Dermis blood vessel endothelial cell (primary cell): ENCODE measurements around the gene ARID5A. TPM values are rescaled to one million over a fixed set of nuclear protein-coding genes. Genes with fewer than 3 reads are reported as not detected.
A peak's percentile ranks its signal among the peaks of the same experiment; 100 is the strongest.
"Not testable (repeated sequence)": the region's sequence is repeated elsewhere in the genome, so short reads cannot be mapped to it uniquely, and the experiment has no call there.

Source experiments
- DNase-seq: peaks from one replicate; pipeline ENCODE4 v3.0.0; 2010
- total RNA-seq: library from RNA; depleted of rRNA; stranded (reverse); fragments of >200 nt; gene quantifications from 2 replicates; pipeline ENCODE4 v1.2.3, GENCODE V29; 2014

The ARID5A gene, protein sequence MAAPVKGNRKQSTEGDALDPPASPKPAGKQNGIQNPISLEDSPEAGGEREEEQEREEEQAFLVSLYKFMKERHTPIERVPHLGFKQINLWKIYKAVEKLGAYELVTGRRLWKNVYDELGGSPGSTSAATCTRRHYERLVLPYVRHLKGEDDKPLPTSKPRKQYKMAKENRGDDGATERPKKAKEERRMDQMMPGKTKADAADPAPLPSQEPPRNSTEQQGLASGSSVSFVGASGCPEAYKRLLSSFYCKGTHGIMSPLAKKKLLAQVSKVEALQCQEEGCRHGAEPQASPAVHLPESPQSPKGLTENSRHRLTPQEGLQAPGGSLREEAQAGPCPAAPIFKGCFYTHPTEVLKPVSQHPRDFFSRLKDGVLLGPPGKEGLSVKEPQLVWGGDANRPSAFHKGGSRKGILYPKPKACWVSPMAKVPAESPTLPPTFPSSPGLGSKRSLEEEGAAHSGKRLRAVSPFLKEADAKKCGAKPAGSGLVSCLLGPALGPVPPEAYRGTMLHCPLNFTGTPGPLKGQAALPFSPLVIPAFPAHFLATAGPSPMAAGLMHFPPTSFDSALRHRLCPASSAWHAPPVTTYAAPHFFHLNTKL
- 11.4 and 15.4 TPM in 2 replicates for total RNA-seq

DNA sequence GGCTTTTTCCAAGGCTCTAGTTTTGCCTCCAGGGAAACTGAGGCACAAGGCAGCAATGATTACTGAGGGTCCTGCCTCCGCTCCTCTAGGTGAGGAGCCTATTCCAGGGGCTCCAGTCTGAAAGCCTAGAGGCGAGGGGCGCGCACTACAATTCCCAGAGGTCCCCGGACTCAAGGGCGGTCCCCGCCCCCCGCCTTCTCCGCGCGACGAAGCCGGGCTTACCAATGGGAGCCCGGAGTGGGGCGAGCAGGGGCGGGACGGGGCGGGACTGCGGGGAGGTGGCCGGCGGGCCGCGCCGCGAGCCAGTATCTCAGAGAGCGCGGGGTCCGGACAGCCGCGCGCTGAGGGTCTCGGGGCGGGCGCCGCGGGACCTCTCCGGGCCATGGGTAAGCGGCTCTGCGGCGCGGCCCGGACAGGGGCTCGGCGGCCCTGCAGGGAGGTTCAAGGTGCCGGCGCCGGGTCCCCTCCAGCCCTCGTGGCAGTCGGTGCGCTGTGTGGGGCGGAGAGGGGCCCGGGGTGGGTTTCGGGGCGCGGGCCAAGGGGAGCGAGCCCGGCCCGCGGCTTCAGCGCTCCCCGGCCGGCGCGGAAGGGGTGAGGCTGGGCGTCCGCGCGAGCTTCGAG is at the start of gene ARID5A:
ARID5A (plus strand) TSS at position 308 of the 621 bp plus-strand sequence; CDS start at position 383, 75 bp downstream.
- peak; percentile 94 for DNase-seq

DNA sequence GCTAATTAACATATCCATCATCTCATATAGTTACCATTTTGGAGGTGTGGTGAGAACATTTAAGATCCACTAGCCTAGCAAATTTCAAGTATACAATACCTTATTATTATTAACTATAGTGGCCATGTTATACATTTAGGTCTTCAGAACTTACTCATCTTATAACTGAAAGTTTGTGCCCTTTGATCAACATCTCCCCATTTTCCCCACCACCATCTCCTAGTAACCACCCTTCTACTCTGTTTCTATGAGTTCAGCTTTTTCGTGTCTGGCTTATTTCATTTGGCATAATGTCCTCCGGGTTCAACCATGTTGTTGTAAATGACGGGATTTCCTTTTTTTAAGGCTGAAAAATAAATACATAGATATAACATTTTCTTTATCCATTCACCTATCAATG is 47.3 kb upstream of the ARID5A start:
- DNase-seq = no peak

DNA sequence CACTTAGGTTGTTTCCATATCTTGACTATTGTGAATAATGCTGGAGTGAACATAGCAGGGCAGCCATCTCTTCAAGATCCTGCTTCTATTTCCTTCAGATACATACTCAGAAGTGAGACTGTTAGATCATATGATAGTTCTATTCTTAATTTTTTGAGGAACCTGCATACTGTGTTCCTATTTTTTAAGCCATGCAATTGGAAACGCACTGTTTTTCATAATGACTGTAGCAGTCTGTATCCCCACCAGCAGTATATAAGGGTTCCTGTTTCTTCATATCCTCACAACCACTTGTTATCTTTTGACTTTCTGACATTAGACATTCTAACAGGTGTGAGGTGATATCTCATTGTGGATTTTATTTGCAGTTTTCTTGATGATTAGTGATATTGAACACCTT is 46.9 kb upstream of the ARID5A start:
- DNase-seq = no peak

DNA sequence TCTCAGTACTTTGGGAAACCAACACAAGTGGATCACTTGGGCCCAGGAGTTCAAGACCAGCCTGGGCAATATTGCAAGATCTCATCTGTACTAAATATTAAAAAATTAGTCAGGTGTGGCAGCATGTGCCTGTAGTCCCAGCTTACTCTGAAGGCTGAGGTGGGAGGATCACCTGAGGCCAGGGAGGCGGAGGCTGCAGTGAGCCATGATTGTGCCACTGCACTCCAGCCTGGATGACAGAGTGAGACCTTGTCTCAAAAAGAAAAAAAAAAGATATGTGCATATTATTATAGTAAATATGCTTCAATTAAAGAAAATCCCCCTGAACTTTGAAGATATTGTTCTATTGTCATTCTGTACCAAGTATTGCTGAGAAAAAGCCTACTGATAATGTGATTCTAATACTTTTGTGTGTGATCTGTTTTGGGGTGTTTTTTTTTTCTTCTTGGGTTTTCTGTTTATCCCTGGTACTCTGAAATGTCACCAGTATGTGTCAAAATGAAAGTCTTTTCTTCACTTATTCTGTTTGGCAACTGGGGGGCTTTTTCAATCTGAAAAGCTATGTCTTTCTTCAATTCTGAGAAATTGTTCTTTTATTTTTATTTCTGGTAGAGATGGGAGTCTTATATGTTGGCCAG is 44.6 kb upstream of the ARID5A start:
- DNase-seq = no peak

DNA sequence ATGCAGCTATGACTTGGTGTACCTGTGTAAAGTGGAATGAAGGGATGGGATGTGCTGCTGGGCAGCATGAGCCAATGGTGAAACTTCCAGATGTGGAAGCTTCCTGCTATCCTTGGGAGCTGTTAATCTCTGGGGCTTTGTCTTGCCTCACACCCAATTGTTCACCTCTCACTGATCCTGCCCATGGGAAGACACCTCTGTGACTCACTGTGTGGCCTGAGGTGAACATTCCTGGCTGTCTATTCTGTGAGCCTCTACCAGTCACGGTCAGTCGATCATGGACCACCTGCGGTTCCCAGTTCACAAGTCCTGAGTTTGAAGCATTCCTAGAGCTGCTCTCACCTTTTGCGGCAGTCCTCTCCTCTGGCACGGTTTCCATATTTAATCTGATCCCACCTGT is 43.5 kb upstream of the ARID5A start:
- DNase-seq = no peak

DNA sequence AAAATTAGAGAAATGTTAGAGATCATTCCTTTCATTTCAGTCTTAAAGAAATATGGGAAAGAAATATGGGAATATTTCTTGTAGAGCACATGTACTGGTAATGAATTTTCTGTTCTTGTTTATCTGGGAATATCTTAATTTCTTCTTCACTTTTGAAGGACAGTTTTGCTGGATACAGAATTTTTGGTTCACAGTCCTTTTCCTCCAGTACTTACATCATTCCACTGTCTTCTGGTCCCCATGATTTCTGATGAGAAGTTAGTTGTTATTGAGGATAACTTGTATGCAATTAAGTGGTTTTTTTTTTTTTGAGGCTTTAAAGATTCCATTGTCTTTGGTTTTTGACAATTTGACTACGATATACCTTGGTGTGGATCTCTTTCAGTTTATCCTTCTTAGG is 42.4 kb upstream of the ARID5A start:
- DNase-seq = no peak

DNA sequence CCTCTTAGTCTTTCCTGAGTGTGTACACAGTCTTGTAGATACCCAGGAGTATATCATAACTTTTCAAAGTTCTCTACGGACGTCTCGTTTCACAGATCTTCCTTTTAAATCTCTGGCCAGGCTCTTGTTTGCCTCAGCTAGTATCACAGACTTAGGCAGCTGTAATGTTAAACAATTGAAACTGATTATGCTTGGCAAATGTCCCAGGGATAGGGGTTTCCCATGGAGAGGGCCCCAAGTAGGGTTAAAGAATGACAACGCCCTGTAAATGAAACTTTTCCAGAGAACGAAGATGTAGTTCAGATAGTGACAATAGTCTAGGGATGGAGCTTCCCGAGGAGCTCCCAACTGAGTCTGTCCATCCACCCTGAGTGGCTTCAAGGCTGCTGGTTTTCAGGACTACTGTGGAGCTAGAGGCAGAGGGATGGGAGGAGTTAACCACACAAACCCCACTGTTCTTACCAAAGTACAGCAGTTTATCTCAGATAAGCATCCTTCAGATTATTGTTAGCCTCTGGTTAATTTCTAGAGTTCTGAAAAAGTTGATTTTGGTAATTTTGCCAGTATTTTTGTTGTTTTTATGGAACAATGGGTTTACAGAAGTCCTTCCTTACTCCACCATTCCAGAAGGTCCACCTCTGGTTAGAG is 40.4 kb upstream of the ARID5A start:
- peak; percentile 69 for DNase-seq

DNA sequence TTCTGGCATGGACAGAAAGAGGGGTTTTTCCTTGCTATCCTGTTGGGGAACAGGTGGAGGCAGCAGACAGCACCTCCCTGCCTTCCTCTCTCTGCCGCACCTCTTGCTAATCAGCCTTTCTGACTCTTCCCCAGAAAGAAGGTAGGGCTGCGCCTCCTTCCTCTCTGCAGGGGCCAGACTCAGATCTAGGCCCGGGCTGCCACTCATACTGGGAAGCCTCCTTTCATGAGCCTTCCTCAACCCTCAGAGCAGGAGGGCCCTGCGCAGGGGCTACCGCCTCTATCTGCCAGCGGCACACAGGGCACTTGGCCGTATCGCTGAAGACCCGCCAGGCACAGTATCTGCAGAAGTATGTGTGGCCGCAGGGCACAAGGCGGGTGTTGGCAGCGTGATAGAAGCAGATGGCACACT is 38.5 kb upstream of the ARID5A start:
- no peak for DNase-seq

DNA sequence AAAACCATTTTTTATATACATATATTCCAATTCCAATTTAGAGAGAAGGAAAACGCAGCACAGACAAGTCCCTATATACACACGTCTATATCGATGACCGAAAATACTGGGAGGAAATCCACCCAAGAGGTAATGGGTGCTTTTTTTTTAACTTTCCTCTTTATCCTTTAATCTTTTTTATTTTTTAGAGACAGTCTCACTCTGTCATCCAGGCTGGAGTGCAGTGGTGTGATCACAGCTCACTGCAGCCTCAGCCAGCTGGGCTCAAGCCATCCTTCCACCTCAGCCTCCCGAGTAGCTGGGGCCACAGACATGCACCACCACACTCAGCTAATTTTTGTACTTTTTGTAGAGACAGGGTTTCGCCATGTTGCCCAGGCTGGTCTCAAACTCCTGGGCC is 37.9 kb upstream of the ARID5A start:
- DNase-seq = not testable (repeated sequence)

DNA sequence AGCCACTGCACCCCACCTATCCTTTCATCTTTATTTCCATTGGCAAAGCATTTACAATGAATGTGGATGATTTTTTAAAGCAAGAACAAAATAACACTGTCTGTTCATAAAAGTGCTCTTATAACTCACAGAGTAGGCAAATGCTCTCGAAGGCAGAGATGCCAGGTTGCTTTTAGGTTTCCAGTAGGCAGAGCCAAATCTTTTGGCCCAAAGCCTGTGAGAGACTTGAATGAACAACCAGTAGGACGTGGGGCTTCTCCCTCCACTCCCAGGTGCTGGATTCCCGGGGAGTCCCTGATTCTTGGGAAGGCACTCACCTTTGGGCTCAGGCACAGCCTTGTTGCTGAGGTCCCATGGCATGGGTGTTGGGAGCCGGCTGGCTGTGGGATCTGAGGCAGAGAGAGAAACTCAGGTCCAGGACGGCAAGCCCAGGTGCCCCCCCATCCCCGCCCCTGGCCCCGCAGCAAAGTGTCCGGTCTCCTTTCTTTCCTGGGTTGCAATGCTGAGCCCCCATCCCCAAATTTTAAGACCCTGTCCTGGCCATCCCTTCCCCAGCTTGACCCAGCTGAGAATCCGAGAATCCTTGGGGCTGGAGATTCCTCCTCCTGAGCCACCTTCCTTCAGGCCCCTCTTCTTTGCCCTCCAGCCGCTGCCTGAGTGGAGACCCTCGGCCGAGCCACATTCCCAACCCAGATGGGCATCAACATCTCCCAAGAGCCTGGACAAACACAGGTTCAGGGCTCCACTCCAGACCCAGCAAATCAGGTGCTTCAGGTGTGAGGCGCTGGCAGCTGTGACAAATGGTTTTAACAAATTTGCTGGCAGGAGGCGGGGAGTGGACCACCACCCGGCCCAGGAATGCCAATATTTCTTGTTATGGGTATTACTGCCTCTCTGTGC is 37.2 kb upstream of the ARID5A start:
- no peak for DNase-seq

DNA sequence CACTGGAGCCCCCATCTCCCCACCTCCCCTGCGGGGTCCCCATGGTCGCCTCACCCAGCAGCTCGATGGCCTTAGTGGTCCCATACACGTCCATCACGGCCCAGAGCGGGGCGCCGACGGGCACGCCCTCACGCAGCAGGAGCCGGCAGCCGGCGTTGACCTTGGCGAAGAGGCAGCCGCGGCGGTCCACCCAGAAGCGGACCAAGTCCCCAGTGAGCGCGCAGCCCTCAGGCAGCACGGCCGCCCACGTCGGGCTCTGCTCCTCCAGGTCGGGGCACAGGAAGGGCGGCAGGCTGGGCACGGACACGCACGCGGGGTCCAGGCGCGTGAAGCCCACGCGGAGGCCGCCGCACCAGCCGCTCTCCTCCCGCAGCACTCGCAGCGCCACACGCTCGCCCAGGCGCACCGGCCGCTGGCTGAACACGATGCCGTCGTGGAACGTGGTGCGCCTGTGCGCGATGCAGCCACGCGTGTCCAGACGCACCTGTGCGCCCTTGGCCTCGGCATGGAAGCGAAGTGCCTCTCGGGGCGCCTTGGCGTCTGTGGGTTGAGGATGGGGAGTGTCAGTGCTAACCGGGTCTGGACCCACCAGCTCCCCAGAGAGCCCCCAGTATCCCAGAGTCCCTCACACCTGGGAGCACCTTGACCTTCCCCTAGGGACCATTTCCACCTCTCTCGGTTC is 36.0 kb upstream of the ARID5A start:
- DNase-seq = no peak

DNA sequence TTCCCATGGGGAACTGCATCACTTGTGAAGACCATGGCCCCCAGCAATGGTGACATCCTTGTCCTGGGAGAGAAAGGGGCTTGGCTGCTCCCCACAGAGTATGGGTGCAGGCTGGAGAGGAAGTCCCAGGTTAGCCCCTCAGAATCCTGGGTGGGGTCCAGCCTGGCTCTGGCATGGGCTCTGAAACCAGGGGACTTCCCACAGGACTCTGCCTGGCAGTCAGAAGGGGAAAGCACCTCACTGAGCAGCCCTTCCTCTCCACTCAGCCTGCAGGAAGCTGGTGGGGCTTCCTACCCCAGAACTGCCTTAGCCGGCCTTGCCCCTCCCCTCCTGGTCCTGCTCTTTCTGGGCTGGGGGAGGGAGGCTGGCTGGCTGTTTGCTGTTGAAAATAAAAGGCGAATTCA is 35.1 kb upstream of the ARID5A start:
- DNase-seq = peak; percentile 56

DNA sequence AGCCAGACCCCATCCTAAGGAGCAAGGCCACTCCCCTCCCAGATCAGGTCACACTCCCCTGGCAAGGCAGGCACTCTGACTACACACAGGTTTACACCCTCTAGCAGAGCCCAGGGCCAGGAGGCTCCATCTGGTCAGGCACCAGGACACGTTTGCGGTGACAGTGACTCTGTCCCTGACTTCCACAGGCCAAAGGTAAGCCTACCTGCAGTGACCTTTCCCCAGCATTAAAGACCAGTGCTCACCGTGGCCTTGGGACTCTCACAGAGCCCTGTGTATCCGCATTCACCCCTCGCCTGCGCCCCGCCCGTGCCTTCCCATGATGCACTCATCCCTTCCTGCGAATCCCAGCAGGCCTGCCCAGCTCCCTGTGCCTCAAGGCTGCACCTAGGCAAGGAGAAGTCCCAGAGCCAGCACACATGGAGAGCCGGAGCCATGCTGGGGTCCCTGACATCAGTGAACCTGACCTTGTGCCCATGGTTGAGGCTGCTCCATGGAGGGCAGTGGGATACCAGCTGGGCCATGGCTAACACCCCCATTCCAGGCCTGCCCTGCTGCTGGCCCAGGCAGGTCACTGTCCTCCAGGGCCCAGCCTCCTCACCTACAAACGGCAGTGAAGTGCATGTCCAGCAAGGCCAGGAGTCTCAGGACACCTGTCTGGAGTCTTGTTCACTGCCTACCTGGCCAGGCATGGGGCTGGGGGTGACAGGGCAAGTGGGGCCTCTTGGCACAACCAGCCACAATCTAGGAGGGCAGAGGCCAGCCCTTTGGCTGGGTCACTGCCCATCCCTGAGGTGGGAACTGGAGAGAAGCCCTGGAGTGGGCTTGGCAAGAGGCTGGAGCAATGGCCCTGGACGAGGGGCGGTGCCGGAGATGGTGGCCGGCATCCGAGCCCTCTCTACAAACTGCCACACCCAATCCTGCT is 34.4 kb upstream of the ARID5A start:
- no peak for DNase-seq

DNA sequence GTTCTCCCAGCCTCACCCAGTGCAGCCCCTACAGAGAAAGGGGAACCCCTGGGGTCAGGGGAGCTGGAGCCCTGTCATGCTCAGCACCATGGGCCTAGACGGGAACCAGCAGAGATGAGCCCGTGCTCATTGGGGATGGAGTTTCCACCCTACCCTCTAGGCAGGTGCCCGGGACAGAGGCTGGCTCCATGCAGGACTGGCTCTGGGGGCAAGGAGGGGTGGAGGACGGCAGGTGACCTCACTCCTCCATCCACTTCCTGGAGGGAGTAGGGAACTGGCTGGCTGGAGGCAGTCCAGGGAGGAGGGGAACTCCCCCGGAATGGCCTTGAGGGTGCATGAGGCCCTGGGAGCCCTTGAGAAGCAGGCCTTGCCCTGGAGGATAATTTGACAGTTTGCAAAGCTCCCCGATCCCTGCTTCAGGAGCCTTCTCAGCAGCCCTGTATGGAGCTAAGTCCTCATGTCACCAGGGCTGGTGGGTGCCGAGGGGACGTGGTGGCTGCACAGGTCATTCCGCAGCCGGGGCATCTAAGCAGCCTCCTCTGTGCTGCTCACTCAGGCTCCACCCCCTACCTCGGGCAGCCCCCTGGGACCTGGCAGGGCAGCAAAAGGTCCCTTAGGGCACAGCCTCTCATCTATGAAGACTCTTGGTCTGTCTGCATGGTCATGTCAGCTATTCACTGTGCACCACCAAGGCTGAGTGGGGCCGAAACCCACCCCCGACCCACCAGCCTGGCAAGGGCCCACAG is 33.5 kb upstream of the ARID5A start:
- peak; percentile 30 for DNase-seq

DNA sequence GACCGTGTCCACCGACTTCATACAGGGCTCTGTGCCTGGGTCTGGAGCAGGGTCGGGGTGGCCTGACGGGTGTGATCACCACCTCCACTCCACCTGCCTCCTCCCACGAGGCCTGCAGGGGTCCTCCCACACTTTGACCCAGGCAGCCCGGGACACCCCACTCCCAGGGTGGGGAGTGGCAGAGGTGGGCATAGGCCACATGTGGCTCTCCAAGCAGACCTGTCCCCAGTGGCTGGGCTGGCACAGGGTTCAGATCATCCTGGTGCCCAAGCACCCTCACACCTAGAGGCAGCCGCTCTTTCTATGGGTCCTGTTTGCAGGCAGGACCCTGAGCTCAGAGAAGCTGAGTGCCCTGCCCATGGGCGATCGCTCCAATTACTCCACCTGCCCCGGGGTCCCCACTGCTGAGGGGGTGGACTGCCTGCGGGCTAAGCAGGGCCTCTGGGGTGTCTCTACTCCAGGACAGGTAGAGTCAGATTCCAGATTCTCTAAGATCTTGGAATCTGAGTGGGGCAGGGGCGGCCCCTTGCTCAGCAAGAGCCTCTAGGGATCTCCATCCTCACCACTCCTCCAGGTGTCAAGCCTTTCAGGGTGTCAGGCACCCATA is 32.8 kb upstream of the ARID5A start:
- no peak for DNase-seq

DNA sequence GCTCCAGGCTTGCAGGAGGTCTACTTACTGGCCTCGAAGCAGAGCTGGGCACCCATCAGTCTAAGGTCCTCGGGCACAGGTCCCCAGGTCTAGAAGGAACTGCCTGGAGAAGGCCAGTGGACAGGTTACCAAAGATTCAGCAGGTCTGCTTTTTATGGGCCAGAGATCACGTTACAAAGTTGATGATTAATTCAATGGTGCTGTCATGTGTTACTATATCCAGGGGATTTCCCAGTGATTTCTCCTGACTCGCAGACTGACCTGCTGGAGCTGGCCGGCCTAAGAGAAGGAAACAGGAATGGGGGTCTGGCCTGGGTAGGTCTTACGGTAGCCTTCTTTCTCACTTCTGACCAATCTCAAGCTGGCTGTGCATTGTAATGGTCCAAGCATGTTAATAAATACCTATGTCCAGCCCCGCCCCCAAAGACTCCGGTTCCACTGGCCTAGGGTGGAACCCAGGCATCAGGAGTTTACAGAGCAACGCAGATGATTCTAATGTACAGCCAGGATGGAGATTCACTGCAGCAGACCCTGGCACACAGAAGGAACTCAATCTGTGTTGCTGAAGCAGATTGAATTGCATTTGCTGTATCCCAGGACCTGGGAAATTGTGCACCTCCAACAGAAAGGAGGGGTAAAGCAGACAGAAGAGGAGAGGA is 31.2 kb upstream of the ARID5A start, which contains the start of gene NEURL3:
NEURL3 (minus strand) TSS at position 127 of the 659 bp plus-strand sequence; CDS start at position 56, 71 bp downstream.
- peak; percentile 74 for DNase-seq

DNA sequence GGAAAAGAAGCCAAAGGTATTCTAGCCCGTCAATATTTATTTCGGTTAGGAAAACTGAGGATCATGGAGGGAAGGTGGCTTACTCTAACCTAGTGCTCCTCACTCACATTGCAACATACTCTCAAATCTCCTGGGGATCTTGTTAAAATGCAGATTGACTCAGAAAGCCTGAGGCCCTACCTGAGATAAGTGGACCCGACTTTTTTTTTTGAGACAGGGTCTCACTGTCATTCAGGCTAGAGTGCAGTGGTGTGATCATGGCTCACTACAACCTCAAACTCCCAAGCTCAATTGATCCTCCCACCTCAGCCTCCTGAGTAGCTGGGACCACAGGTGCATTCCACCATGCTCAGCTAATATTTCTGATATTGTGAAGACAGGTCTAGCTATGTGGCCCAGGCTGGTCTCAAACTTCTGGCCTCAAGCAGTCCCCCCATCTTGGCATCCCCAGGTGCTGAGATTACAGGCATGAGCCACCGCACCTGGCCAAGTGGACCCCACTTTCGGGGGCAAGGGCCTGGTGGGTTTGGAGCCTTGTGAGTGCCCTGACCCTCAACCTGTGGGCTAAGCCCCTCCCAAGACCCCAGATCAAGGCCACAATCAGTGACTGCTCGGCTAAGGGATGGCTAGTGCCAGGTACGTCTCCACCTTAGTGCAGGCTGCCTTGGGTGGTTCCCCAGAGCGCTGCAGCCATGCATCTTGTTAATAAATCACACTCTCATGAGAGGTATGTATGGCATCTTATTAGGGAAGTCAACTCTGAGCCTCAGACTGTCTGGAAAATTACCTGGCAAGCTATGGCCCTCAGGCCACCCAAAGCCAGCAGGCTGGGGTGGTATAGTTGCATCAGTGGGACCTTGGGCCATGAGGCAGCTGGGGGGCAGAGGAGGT is 30.3 kb upstream of the ARID5A start:
- DNase-seq = no peak
